Stimulated activated CD4-positive, alpha-beta T cell treated with anti-CD3 and anti-CD28 coated beads, TNF-alpha, amount 100 ng/mL, for 4 hours (primary cell): Measurements from ENCODE around the gene PHTF1.
"Not testable (repeated sequence)": the region's sequence is repeated elsewhere in the genome, so short reads cannot be mapped to it uniquely, and the experiment has no call there.

Experiments used
- DNase-seq, 3 experiments: peaks; one replicate each; pipeline ENCODE4 v3.0.0-alpha.2; 2020; ENCODE audit warnings: low read depth in 3 of 3

The PHTF1 gene

GRCh38 chr1:113718621-113719020, 40.7 kb downstream of the PHTF1 start:
- DNase-seq: not testable (repeated sequence)

DNA sequence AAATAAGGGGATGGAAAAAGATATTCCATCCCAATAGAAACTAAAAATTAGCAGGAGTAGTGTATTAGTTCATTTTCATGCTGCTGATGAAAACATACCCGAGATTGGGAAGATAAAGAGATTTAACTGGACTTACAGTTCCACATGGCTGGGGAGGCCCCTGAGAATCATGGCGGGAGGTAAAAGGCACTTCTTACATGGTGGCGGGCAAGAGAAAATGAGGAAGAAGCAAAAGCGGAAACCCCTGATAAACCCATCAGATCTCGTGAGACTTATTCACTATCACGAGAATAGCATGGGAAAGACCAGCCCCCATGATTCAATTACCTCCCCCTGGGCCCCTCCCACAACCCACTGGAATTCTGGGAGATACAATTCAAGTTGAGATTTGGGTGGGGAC, 41.8 kb downstream of the PHTF1 start:
- DNase-seq: not testable (repeated sequence)

DNA sequence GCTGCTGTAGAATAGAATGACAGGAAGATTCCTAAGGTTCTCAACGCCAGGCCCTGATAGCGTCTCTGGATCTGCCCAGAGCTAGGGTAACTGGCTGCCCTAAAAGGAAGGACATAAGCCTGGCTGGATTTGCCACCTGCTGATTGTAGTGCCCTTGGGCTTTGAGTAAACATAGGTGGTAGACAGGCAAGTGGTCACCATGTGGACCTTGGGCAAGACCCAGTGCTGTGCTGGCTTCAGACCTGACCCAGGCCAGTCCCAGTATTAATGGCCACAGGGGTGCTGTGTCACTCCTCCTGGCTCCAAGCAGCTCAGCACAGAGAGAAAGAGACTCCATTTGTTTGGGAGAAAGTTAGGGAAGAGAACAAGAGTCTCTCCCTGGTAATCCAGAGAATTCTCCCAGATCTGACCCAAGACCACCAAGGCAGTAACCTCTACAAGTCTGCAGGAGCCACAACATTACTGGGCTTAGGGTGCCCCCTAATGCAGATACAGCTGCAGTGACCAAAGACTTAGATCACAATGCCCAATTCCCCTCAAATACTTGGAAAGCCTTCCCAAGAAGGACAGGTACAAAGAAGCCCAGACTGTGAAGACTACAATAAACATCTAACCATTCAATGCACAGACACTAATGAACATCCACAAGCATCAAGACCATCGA, 44.5 kb downstream of the PHTF1 start:
- no peak for DNase-seq

DNA sequence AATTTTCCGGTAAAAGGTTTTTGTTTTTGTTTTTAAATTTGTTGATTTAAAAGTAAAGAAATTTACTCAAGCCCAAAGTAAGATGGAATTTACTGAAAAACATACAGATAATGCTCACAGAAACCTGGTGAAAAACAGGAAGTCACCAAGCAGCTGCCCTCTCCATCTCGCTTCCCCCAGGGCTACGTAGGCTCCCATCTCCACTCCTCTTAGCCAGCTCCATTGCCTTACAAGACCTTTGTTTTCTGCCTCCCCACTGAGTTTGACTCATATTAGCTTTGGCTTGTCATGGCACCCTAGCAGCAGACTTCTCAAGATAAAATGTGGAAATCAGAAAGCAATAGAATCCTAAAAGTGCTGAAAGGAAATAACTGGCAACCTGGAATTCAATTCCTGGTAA, 57.9 kb downstream of the PHTF1 start:
- no peak for DNase-seq

DNA sequence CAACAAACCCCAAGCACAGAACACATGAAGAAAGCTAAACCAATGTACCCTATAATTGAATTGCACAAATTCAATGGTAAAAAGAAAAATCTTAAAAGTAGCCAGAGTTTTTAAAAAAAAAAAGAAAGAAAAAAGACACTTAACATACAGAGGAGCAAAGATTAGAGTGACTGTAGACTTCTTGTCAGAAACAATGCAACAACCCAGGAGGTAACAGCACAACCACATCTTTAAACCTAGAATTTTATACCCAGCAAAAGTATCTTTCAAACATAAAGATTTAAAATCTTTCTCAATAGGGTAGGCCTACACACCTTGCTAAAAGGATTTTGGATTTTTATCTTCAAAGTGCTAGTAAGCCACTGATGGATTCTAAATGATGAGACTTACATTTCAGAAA, 64.4 kb downstream of the PHTF1 start:
- DNase-seq: no peak

- DNase-seq: no peak
These were observed 66.4 kb downstream of the PHTF1 start for GRCh38 chr1:113692824-113693431.

DNA sequence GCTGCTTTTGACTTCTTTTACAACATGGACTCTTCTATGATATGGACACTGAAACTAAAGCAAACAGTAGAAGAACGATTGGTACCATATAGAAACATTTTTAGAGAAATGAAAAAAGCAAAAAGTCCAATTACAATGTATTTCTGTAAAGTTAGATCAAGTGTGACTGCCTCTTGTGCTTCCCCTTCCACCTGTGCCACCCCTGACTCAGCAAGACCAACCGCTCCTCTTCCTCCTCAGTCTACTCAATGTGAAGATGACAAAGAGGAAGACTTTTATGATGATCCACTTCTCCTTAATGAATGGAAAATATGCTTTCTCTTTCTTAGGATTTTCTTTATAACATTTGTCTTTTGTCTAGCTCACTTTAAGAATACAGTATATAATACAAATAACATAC, 66.9 kb downstream of the PHTF1 start:
- no peak for DNase-seq

- no peak for DNase-seq
These were observed 68.1 kb downstream of the PHTF1 start for GRCh38 chr1:113691184-113691583.

- no peak for DNase-seq
These were observed 72.2 kb downstream of the PHTF1 start for GRCh38 chr1:113686891-113687618.

GRCh38 chr1:113684153-113684541, 75.1 kb downstream of the PHTF1 start:
- no peak for DNase-seq

DNA sequence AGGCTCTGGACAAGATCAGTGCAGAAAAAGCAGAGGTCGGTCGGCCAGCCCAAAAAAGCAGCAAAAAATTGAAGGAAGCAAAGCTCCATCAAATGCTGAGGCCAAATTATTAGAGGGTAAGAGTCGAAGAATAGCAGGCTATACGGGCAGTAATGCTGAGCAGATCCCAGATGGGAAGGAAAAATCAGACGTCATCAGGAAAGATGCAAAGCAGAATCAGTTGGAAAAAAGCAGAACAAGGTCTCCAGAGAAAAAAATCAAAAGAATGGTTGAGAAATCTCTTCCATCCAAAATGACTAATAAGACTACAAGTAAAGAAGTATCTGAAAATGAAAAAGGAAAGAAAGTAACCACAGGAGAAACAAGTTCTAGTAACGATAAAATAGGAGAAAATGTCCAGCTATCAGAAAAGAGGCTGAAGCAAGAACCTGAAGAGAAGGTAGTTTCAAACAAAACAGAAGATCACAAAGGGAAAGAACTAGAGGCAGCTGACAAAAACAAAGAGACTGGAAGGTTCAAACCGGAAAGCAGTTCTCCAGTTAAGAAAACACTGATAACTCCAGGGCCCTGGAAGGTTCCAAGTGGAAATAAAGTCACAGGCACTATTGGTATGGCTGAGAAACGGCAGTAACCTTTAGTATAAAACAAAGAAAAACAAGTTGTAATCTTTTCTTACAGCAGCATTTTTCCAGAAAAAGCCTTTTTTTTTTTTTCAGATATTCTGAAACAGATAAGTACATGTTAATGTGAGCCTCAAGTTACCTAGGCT, 75.7 kb downstream of the PHTF1 start:
- DNase-seq: no peak

- no peak for DNase-seq
These were observed 77.5 kb downstream of the PHTF1 start for GRCh38 chr1:113681596-113682337.

GRCh38 chr1:113678159-113678469, 81.2 kb downstream of the PHTF1 start:
- no peak for DNase-seq

GRCh38 chr1:113677250-113678158, 81.8 kb downstream of the PHTF1 start:
- no peak for DNase-seq

DNA sequence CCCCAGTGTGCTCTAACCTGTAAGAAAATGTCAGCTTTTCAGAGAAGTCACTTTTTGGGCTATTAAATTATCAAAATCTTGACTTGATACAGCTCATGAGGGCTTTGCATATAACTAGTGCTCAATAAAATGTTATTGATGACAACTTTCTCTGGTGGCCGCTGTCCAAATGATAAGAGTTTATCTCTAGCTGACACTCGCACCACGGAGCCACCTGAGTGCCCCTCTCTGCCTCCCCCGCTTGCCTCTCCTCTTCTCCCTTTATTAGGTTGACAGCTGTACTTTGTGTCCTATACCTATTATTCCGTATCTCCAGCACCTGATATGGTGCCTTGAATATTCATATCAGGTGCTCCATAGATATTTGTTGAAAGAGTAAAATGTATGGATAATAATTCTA, 82.8 kb downstream of the PHTF1 start:
- no peak for DNase-seq

- no peak for DNase-seq
These were observed 84.0 kb downstream of the PHTF1 start for GRCh38 chr1:113675302-113675701.

DNA sequence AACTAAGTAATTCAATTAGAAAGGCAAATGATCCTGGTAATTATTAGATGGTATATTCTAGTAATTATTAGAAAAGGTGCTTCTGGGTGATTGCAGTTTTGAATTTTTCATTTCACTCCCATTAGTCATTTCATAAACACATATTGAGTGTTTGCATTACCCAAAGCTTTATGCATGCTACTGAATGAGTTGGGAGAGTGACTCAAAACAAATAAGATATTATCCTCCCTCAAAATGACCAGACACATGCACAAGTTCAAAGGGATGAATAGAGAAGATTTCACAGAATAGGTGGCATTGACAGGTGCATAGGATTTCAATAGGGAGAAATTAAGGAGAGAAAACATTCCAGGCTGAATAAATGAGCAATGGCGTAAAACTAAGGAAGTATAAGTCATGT, 84.7 kb downstream of the PHTF1 start:
- no peak for DNase-seq

- no peak for DNase-seq
These were observed 86.8 kb downstream of the PHTF1 start for GRCh38 chr1:113672491-113672890.

- DNase-seq: no peak
These were observed 88.6 kb downstream of the PHTF1 start for GRCh38 chr1:113670650-113671049.

DNA sequence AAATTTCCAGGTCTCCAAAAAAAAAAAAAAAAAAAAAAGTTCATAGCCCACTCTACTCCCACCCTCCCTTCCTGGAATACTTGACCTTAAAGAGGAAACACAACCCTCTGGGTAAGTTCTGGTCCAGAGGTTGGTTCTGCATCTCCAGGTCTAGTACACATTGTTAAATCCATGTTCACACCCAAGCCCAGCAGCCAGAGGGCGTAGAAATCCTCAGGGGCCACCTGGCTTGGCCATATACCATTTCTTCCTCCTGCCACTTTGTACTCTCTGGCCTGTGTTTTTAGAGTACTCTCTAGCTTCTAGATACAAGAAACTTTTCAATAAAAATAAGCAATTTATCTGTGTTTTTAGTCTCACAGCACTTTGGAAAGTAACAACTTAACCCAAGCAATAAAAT, 89.3 kb downstream of the PHTF1 start:
- DNase-seq: no peak

GRCh38 chr1:113666126-113666525, 93.2 kb downstream of the PHTF1 start:
- DNase-seq: no peak
